GM23338 (cell line): ENCODE measurements around the gene ZNF614. TPM values are rescaled to one million over a fixed set of nuclear protein-coding genes. Genes with fewer than 3 reads are reported as not detected.
"Not testable (repeated sequence)": the region's sequence is repeated elsewhere in the genome, so short reads cannot be mapped to it uniquely, and the experiment has no call there.

Experiments used
- ATAC-seq: fragments of 200-7000 bp; cut with Tn5 transposase; 3 replicates; pipeline ENCODE4 v1.9.1; 2020
- DNase-seq: peaks from one replicate; pipeline ENCODE4 v3.0.0-alpha.2; 2015; ENCODE audit warnings: low spot score
- H2AFZ ChIP-seq: fragments of 200-600 bp; sonication (generic); 2 replicates; pipeline ENCODE4 v1.8.0; 2016; ENCODE audit warnings: antibody characterized with exemption, mild to moderate bottlenecking, moderate library complexity
- H3F3A ChIP-seq: fragments of 200-600 bp; sonication (generic); replicated peaks from 2 replicates; pipeline ENCODE4 v1.8.0; 2017; ENCODE audit warnings: antibody characterized with exemption, mixed run types, low read depth
- H3K27ac ChIP-seq: fragments of 200-600 bp; sonication (generic); 2 replicates; pipeline ENCODE4 v1.6.1; 2016; ENCODE audit warnings: low read depth
- H3K27me3 ChIP-seq: fragments of 200-600 bp; sonication (generic); 2 replicates; pipeline ENCODE4 v1.8.0; 2016; ENCODE audit warnings: mild to moderate bottlenecking, mixed run types, moderate library complexity; ENCODE audit not compliant: insufficient read depth
- H3K36me3 ChIP-seq: fragments of 200-600 bp; sonication (generic); 2 replicates; pipeline ENCODE4 v1.8.0; 2016; ENCODE audit warnings: mild to moderate bottlenecking; ENCODE audit not compliant: insufficient read depth
- H3K4me1 ChIP-seq: fragments of 200-600 bp; sonication (generic); 2 replicates; pipeline ENCODE4 v1.8.0; 2016; ENCODE audit warnings: mild to moderate bottlenecking, moderate library complexity; ENCODE audit not compliant: insufficient read depth
- H3K4me2 ChIP-seq: fragments of 200-600 bp; sonication (generic); 2 replicates; pipeline ENCODE4 v1.7.1; 2017; ENCODE audit warnings: mixed run types
- H3K4me3 ChIP-seq: fragments of 200-600 bp; sonication (generic); 2 replicates; pipeline ENCODE4 v1.6.1; 2016; ENCODE audit warnings: mixed run types
- H3K79me2 ChIP-seq: fragments of 200-600 bp; sonication (generic); replicated peaks from 2 replicates; pipeline ENCODE4 v1.8.0; 2017; ENCODE audit warnings: mild to moderate bottlenecking; ENCODE audit not compliant: insufficient read depth
- H3K9me2 ChIP-seq: fragments of 200-600 bp; sonication (generic); 2 replicates; pipeline ENCODE4 v1.8.0; 2017; ENCODE audit not compliant: insufficient read depth
- H4K20me1 ChIP-seq: fragments of 200-600 bp; sonication (generic); replicated peaks from 2 replicates; pipeline ENCODE4 v1.8.0; 2017; ENCODE audit warnings: mild to moderate bottlenecking; ENCODE audit not compliant: insufficient read depth
- H3K27ac Mint-ChIP-seq: 2 replicates; pipeline ENCODE4 v1.8.0; 2020; ENCODE audit warnings: inconsistent platforms, mild to moderate bottlenecking, moderate library complexity, mixed read lengths
- H3K27me3 Mint-ChIP-seq: 3 replicates; pipeline ENCODE4 v1.8.0; 2022; ENCODE audit warnings: low read depth, mild to moderate bottlenecking, moderate library complexity, mixed read lengths, inconsistent platforms; ENCODE audit not compliant: insufficient read depth, poor library complexity
- H3K36me3 Mint-ChIP-seq: 3 replicates; pipeline ENCODE4 v1.8.0; 2021; ENCODE audit warnings: low read depth, mild to moderate bottlenecking, inconsistent platforms, moderate library complexity, mixed read lengths
- H3K4me1 Mint-ChIP-seq: 3 replicates; pipeline ENCODE4 v1.8.0; 2020; ENCODE audit warnings: mild to moderate bottlenecking, inconsistent platforms, mixed read lengths
- H3K4me3 Mint-ChIP-seq: 3 replicates; pipeline ENCODE4 v1.8.0; 2021; ENCODE audit warnings: moderate library complexity, mild to moderate bottlenecking, inconsistent platforms, mixed read lengths
- H3K9me3 Mint-ChIP-seq: 3 replicates; pipeline ENCODE4 v1.8.0; 2020; ENCODE audit warnings: moderate library complexity, mild to moderate bottlenecking, inconsistent platforms, mixed read lengths
- CTCF ChIP-seq, 2 experiments: fragments of 200-600 bp in 1 of 2; sonication (generic) in 1 of 2; conservative IDR thresholded peaks; 2 replicates each; pipeline versions ENCODE4 v1.5.1 to v1.6.1; 2016 to 2017; ENCODE audit warnings: antibody characterized with exemption in 2 of 2, low read depth in 2 of 2, mild to moderate bottlenecking in 2 of 2, moderate library complexity in 1 of 2
- ETS1 ChIP-seq: IDR thresholded peaks from 2 replicates; pipeline ENCODE4 v1.6.1; 2016; ENCODE audit warnings: antibody characterized with exemption
- NANOG ChIP-seq: IDR thresholded peaks from 2 replicates; pipeline ENCODE4 v1.6.1; 2016; ENCODE audit warnings: antibody characterized with exemption, borderline replicate concordance
- STAT1 ChIP-seq: IDR thresholded peaks from one replicate; pipeline ENCODE4 v1.6.1; 2016; ENCODE audit warnings: antibody characterized with exemption; ENCODE audit not compliant: unreplicated experiment
- ZNF331 ChIP-seq: fragments of 250-450 bp; sonication (Bioruptor Pico); IDR thresholded peaks from 2 replicates; pipeline ENCODE4 v1.5.0; 2020; ENCODE audit warnings: low read depth, mild to moderate bottlenecking, moderate library complexity
- ZNF462 ChIP-seq: fragments of 250-450 bp; sonication (Bioruptor Pico); IDR thresholded peaks from 2 replicates; pipeline ENCODE4 v1.5.0; 2020; ENCODE audit warnings: mild to moderate bottlenecking, moderate library complexity
- polyA plus RNA-seq: library from polyadenylated mRNA; unstranded; fragments of >200 nt; fragmentation: Nextera tagmentation; extraction: Ambion mirVana; gene quantifications from 2 replicates; pipeline ENCODE4 v1.2.1, GENCODE V29; 2016
- total RNA-seq: library from RNA; depleted of rRNA; stranded (reverse); fragments of >200 nt; shearing (Covaris generic); gene quantifications from 2 replicates; pipeline ENCODE4 v1.2.3, GENCODE V29; 2014

The ZNF614 gene
- total and polyA plus RNA-seq, 2 experiments from 2014 or later, result 9.1 to 26.2 TPM

- no peak for TF ChIP-seq NANOG
- no peak for TF ChIP-seq STAT1
- TF ChIP-seq ETS1, result no peak
- peak; percentile 49 to 53 for TF ChIP-seq CTCF (conservative IDR thresholded peaks at IDR 0.05; ENCODE audit: low read depth in 2 of 2)
- no peak for TF ChIP-seq ZNF331 (CRISPR knock-in tag)
- TF ChIP-seq ZNF462, result no peak
- Histone ChIP-seq H4K20me1 (no peaks in the 10 kb centered on the region), H3K79me2 (peaks cover 32% of the 10 kb centered on the region), H3K27ac (no peak overlapping the region), H2AFZ (no peak overlapping the region), H3K4me1 (no peaks in the 10 kb centered on the region), H3K4me3 (no peak overlapping the region), H3K36me3 (peaks cover 34% of the 10 kb centered on the region), H3K27me3 (no peaks in the 10 kb centered on the region), H3K4me2 (no peak overlapping the region), H3K9me2 (no peaks in the 10 kb centered on the region), H3F3A (no peaks in the 10 kb centered on the region)
- H3K36me3 Mint-ChIP-seq, result peaks cover 88% of the 10 kb centered on the region
- H3K4me1 Mint-ChIP-seq, result no peaks in the 10 kb centered on the region
- ATAC-seq, result no peak
- peak; percentile 28 for DNase-seq
- H3K4me3 Mint-ChIP-seq, result no peak overlapping the region
- peaks cover 2% of the 10 kb centered on the region for H3K27me3 Mint-ChIP-seq
- H3K27ac Mint-ChIP-seq, result no peak overlapping the region
- peaks cover 67% of the 10 kb centered on the region for H3K9me3 Mint-ChIP-seq
These were observed 51.3 kb downstream of the ZNF614 start for GRCh38 chr19:51976852-51977251.

- not testable (repeated sequence) for H3K27ac Mint-ChIP-seq, H3K9me2 ChIP-seq, H3K27me3 Mint-ChIP-seq, H3K4me3 ChIP-seq, H2AFZ ChIP-seq, H3K4me1 ChIP-seq, H3K4me1 Mint-ChIP-seq, DNase-seq, ATAC-seq, H3K27me3 ChIP-seq, H3K4me3 Mint-ChIP-seq, H3K27ac ChIP-seq, H4K20me1 ChIP-seq, H3K4me2 ChIP-seq, H3F3A ChIP-seq
- Histone ChIP-seq H3K79me2 (peaks cover 25% of the 10 kb centered on the region), H3K36me3 (peaks cover 37% of the 10 kb centered on the region)
- peaks cover 90% of the 10 kb centered on the region for H3K36me3 Mint-ChIP-seq
- H3K9me3 Mint-ChIP-seq, result peaks cover 74% of the 10 kb centered on the region
These were observed 52.4 kb downstream of the ZNF614 start for GRCh38 chr19:51975787-51976186.
